Hepatocyte (in vitro differentiated cells): ENCODE data around the gene HNRNPR. TPM values are rescaled to one million over a fixed set of nuclear protein-coding genes. Genes with fewer than 3 reads are reported as not detected.

Experiments
- DNase-seq: peaks from one replicate; pipeline ENCODE4 v3.0.0-alpha.2; 2016; ENCODE audit warnings: low spot score
- H2AFZ ChIP-seq: fragments of 200-600 bp; sonication (generic); 2 replicates; pipeline ENCODE4 v1.6.0; 2016; ENCODE audit warnings: antibody characterized with exemption, mild to moderate bottlenecking
- H3K27ac ChIP-seq: fragments of 200-600 bp; sonication (generic); 2 replicates; pipeline ENCODE4 v1.5.1; 2016; ENCODE audit warnings: mild to moderate bottlenecking
- H3K27me3 ChIP-seq: fragments of 200-600 bp; sonication (generic); 2 replicates; pipeline ENCODE4 v1.6.1; 2016
- H3K36me3 ChIP-seq: fragments of 200-600 bp; sonication (generic); replicated peaks from 2 replicates; pipeline ENCODE4 v1.5.1; 2016; ENCODE audit warnings: low read depth; ENCODE audit not compliant: insufficient read depth
- H3K4me1 ChIP-seq: fragments of 200-600 bp; sonication (generic); 2 replicates; pipeline ENCODE4 v1.5.1; 2016; ENCODE audit warnings: mild to moderate bottlenecking, moderate library complexity; ENCODE audit not compliant: insufficient read depth
- H3K4me2 ChIP-seq: fragments of 200-600 bp; sonication (generic); 2 replicates; pipeline ENCODE4 v1.6.0; 2016
- H3K4me3 ChIP-seq: fragments of 200-600 bp; sonication (generic); 2 replicates; pipeline ENCODE4 v1.5.1; 2016; ENCODE audit warnings: mild to moderate bottlenecking
- H3K79me2 ChIP-seq: fragments of 200-600 bp; sonication (generic); 2 replicates; pipeline ENCODE4 v1.6.0; 2017; ENCODE audit warnings: mild to moderate bottlenecking
- H3K9me2 ChIP-seq: fragments of 200-600 bp; sonication (generic); replicated peaks from 2 replicates; pipeline ENCODE4 v1.6.0; 2017; ENCODE audit warnings: mild to moderate bottlenecking; ENCODE audit not compliant: insufficient read depth
- H3K9me3 ChIP-seq: fragments of 200-600 bp; sonication (generic); 2 replicates; pipeline ENCODE4 v1.5.1; 2016; ENCODE audit warnings: low read depth, mild to moderate bottlenecking
- H4K20me1 ChIP-seq: fragments of 200-600 bp; sonication (generic); 2 replicates; pipeline ENCODE4 v1.6.0; 2016; ENCODE audit warnings: mild to moderate bottlenecking; ENCODE audit not compliant: insufficient read depth, poor library complexity, severe bottlenecking
- CTCF ChIP-seq: fragments of 200-600 bp; sonication (generic); IDR thresholded peaks from 2 replicates; pipeline ENCODE4 v1.5.1; 2016; ENCODE audit warnings: antibody characterized with exemption, mild to moderate bottlenecking; ENCODE audit not compliant: poor library complexity
- EZH2 ChIP-seq: fragments of 200-600 bp; sonication (generic); IDR thresholded peaks from 2 replicates; pipeline ENCODE4 v1.6.1; 2016; ENCODE audit warnings: antibody characterized with exemption, mild to moderate bottlenecking, borderline replicate concordance
- EZH2phosphoT487 ChIP-seq: fragments of 200-600 bp; sonication (generic); IDR thresholded peaks from one replicate; pipeline ENCODE4 v1.6.1; 2018; ENCODE audit warnings: antibody characterized with exemption, mild to moderate bottlenecking, low read depth, moderate library complexity; ENCODE audit not compliant: unreplicated experiment, severe bottlenecking
- WGBS: methylation state at CpG from one replicate; pipeline ENCODE4 v1.1.6; 2016; ENCODE audit warnings: low lambda C conversion rate; ENCODE audit errors: missing lambda C conversion rate; 5-methylcytosine and 5-hydroxymethylcytosine counted together
- polyA plus RNA-seq: library from polyadenylated mRNA; unstranded; fragments of >200 nt; fragmentation: Nextera tagmentation; extraction: Ambion mirVana; gene quantifications from 2 replicates; pipeline ENCODE4 v1.2.1, GENCODE V29; 2016
- total RNA-seq: library from RNA; depleted of rRNA; stranded (reverse); fragments of >200 nt; gene quantifications from 2 replicates; pipeline ENCODE4 v1.2.3, GENCODE V29; 2014

HNRNPR gene
- total and polyA plus RNA-seq, 2 experiments from 2014 or later = 106 to 112 TPM

GRCh38 chr1:23384312-23385058, 40.4 kb upstream of the HNRNPR start:
- DNase-seq = peak; percentile 37
- Histone ChIP-seq H2AFZ (no peak overlapping the region), H3K9me2 (no peaks in the 10 kb centered on the region), H4K20me1 (no peaks in the 10 kb centered on the region), H3K36me3 (no peaks in the 10 kb centered on the region), H3K4me2 (no peak overlapping the region), H3K9me3 (no peaks in the 10 kb centered on the region), H3K27me3 (no peaks in the 10 kb centered on the region), H3K27ac (no peak overlapping the region), H3K79me2 (no peaks in the 10 kb centered on the region), H3K4me3 (no peak overlapping the region), H3K4me1 (no peaks in the 10 kb centered on the region)
- TF ChIP-seq EZH2phosphoT487 = no peak
- no peak for TF ChIP-seq CTCF
- no peak for TF ChIP-seq EZH2
- 77% methylated on average over 11 of the region's 11 CpGs for WGBS

GRCh38 chr1:23383577-23384311, 39.7 kb upstream of the HNRNPR start:
- no peaks in the 10 kb centered on the region for H4K20me1 ChIP-seq
- H3K27ac ChIP-seq = no peak overlapping the region
- H3K4me1 ChIP-seq = no peaks in the 10 kb centered on the region
- no peak for TF ChIP-seq CTCF
- TF ChIP-seq EZH2phosphoT487 = no peak
- TF ChIP-seq EZH2 = no peak
- DNase-seq = no peak
- no peaks in the 10 kb centered on the region for H3K9me2 ChIP-seq
- H3K36me3 ChIP-seq = no peaks in the 10 kb centered on the region
- no peaks in the 10 kb centered on the region for H3K79me2 ChIP-seq
- WGBS = 91% methylated on average over 8 of the region's 8 CpGs
- no peak overlapping the region for H3K4me3 ChIP-seq
- H3K9me3 ChIP-seq = no peaks in the 10 kb centered on the region
- H3K4me2 ChIP-seq = no peak overlapping the region
- no peak overlapping the region for H2AFZ ChIP-seq
- no peaks in the 10 kb centered on the region for H3K27me3 ChIP-seq

- DNase-seq = no peak
- H3K79me2 ChIP-seq = no peaks in the 10 kb centered on the region
These were observed 37.3 kb upstream of the HNRNPR start for GRCh38 chr1:23381233-23381885.

More at GRCh38 chr1:23381233-23381885, 37.3 kb upstream of the HNRNPR start:
- no peaks in the 10 kb centered on the region for H3K9me2 ChIP-seq
- no peaks in the 10 kb centered on the region for H4K20me1 ChIP-seq
- TF ChIP-seq EZH2phosphoT487 (no peak), EZH2 (no peak), CTCF (no peak)
- no peak overlapping the region for H3K4me2 ChIP-seq
- peak overlapping the region; percentile 33 for H3K27ac ChIP-seq
- H3K4me1 ChIP-seq = peaks cover 5% of the 10 kb centered on the region
- no peak overlapping the region for H3K4me3 ChIP-seq
- no peaks in the 10 kb centered on the region for H3K27me3 ChIP-seq
- H3K36me3 ChIP-seq = no peaks in the 10 kb centered on the region
- no peak overlapping the region for H2AFZ ChIP-seq
- H3K9me3 ChIP-seq = no peaks in the 10 kb centered on the region
- WGBS = 83% methylated on average over 5 of the region's 5 CpGs
